Measurements from ENCODE around the gene PRPF31.

Gene PRPF31

DNA sequence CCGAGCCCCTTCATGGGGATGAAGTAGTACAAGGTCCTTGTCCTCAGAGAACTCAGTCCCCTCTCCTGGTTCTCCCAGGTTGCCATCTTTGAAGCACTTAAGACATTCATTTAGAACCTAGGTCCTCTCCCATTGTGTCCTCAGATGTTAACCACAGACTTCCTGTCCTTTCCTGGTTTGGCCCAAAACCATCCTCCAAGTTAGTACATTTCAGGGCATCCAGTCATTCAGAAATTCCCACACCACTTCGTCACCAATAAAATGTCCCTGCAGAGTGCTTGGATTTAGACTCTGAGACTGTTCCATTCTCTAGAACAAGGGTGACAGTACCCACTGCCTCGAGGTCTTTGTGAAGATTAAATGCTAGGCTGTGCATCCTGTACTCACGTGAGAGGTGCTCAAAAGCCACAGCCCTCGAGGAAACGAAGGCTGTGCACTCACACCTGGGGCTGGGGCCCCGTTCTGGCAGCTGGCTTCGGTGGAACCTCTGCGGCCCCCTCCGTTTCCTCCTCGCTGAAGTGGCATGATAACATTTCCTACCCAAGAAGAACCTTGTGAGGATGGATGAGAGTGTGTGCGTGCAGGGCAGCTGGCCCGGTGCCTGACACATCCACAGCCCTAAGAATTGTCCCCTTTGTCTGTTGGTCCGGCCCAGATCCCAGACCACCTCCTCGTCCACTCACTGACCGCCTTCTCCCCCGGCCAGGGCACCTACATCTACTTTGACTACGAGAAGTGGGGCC, 39.2 kb downstream of the PRPF31 start:
- no peak overlapping the region for H3K27ac ChIP-seq (ENCODE audit: low read length)
- no peak overlapping the region for H3K4me2 ChIP-seq (ENCODE audit: insufficient read depth, low read length)
- H3K9ac ChIP-seq (ENCODE audit: low read depth, low read length), result no peak overlapping the region
- peaks cover 85% of the 10 kb centered on the region for H3K36me3 ChIP-seq (ENCODE audit: insufficient read depth, low read length)
- peaks cover 58% of the 10 kb centered on the region for H4K20me1 ChIP-seq (ENCODE audit: insufficient read depth, low read length)
- H3K4me1 ChIP-seq (ENCODE audit: insufficient read depth, low read length), result peaks cover 26% of the 10 kb centered on the region
- H3K27me3 ChIP-seq (ENCODE audit: insufficient read depth, low read length, poor library complexity), result no peaks in the 10 kb centered on the region
- no peak for ATAC-seq (ENCODE audit: insufficient read depth, low read depth)
- H3K79me2 ChIP-seq (ENCODE audit: insufficient read depth, low read length), result peaks cover 29% of the 10 kb centered on the region
- TF ChIP-seq, protein P1, sequence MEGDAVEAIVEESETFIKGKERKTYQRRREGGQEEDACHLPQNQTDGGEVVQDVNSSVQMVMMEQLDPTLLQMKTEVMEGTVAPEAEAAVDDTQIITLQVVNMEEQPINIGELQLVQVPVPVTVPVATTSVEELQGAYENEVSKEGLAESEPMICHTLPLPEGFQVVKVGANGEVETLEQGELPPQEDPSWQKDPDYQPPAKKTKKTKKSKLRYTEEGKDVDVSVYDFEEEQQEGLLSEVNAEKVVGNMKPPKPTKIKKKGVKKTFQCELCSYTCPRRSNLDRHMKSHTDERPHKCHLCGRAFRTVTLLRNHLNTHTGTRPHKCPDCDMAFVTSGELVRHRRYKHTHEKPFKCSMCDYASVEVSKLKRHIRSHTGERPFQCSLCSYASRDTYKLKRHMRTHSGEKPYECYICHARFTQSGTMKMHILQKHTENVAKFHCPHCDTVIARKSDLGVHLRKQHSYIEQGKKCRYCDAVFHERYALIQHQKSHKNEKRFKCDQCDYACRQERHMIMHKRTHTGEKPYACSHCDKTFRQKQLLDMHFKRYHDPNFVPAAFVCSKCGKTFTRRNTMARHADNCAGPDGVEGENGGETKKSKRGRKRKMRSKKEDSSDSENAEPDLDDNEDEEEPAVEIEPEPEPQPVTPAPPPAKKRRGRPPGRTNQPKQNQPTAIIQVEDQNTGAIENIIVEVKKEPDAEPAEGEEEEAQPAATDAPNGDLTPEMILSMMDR (IDR thresholded peaks at IDR 0.05; ENCODE audit: borderline replicate concordance, extremely low read depth, low read length, poor library complexity, severe bottlenecking), result no peak
- TF ChIP-seq EZH2 (IDR thresholded peaks at IDR 0.05; ENCODE audit: borderline replicate concordance, low read depth, low read length, severe bottlenecking), result no peak
- peak; percentile 30 for DNase-seq
- H3K9me3 ChIP-seq (ENCODE audit: insufficient read depth, low read length, severe bottlenecking), result no peaks in the 10 kb centered on the region
- H2AFZ ChIP-seq (ENCODE audit: low read depth, low read length), result no peak overlapping the region
- H3K4me3 ChIP-seq (ENCODE audit: low read depth in 1 of 2, low read length in 2 of 2), result no peak overlapping the region

DNA sequence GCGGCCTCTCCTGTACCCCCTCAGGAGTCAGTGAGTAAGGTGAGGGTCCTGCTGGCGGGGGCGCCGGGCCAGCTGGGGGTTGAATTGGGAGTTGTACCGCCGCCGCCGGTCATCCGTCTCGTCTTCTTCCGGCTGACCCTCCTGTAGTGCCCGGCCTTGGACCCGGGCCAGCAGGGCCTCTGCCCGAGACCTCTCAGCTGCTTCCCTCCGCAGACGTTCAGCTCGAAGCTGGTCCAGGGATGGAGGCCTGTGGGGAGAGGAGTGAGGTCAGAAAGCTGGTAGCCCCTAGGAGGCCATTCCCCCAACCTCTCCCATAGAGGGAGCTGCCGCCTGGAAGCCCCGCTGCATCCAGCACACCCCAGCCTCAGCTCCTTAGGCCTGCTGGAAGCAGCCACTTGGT, 40.1 kb downstream of the PRPF31 start:
- Histone ChIP-seq H3K79me2 (ENCODE audit: insufficient read depth, low read length) (peaks cover 36% of the 10 kb centered on the region), H2AFZ (ENCODE audit: low read depth, low read length) (no peak overlapping the region), H3K4me3 (ENCODE audit: low read depth in 1 of 2, low read length in 2 of 2) (no peak overlapping the region), H3K4me2 (ENCODE audit: insufficient read depth, low read length) (no peak overlapping the region), H3K4me1 (ENCODE audit: insufficient read depth, low read length) (peaks cover 33% of the 10 kb centered on the region), H4K20me1 (ENCODE audit: insufficient read depth, low read length) (peaks cover 58% of the 10 kb centered on the region), H3K36me3 (ENCODE audit: insufficient read depth, low read length) (peaks cover 77% of the 10 kb centered on the region), H3K9me3 (ENCODE audit: insufficient read depth, low read length, severe bottlenecking) (no peaks in the 10 kb centered on the region), H3K27me3 (ENCODE audit: insufficient read depth, low read length, poor library complexity) (no peaks in the 10 kb centered on the region), H3K9ac (ENCODE audit: low read depth, low read length) (no peak overlapping the region), H3K27ac (ENCODE audit: low read length) (no peak overlapping the region)
- ATAC-seq (ENCODE audit: insufficient read depth, low read depth), result no peak
- TF ChIP-seq, protein P1 (IDR thresholded peaks at IDR 0.05; ENCODE audit: borderline replicate concordance, extremely low read depth, low read length, poor library complexity, severe bottlenecking), result no peak
- no peak for TF ChIP-seq EZH2 (IDR thresholded peaks at IDR 0.05; ENCODE audit: borderline replicate concordance, low read depth, low read length, severe bottlenecking)
- no peak for DNase-seq

DNA sequence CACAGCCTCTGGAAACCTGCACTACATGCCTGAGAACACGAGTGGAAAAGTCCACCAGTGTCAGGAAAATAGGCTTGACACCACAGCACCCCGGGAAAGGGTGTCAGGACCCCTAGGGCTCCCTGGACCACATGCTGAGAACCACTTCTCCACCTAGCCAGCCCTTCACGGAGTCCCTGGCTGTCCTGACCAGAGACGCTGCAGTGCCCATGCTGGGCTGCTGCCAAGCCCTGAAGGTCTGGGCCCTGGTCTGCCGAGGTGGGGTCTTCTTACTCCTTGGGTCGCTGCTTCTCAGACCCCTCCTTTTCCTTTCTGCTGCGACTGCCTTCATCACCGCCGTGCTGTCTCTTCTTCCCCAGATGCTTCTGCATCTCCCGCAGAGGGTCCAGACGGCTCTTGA, 40.9 kb downstream of the PRPF31 start:
- Histone ChIP-seq H3K79me2 (ENCODE audit: insufficient read depth, low read length) (peaks cover 42% of the 10 kb centered on the region), H3K36me3 (ENCODE audit: insufficient read depth, low read length) (peaks cover 70% of the 10 kb centered on the region)

More for the DNA sequence above, 40.9 kb downstream of the PRPF31 start:
- no peak for TF ChIP-seq EZH2 (IDR thresholded peaks at IDR 0.05; ENCODE audit: borderline replicate concordance, low read depth, low read length, severe bottlenecking)
- TF ChIP-seq, protein P1 (IDR thresholded peaks at IDR 0.05; ENCODE audit: borderline replicate concordance, extremely low read depth, low read length, poor library complexity, severe bottlenecking), result no peak
- ATAC-seq (ENCODE audit: insufficient read depth, low read depth) (no peak), DNase-seq (no peak)
- Histone ChIP-seq H3K4me1 (ENCODE audit: insufficient read depth, low read length) (peaks cover 41% of the 10 kb centered on the region), H3K9ac (ENCODE audit: low read depth, low read length) (no peak overlapping the region), H4K20me1 (ENCODE audit: insufficient read depth, low read length) (peaks cover 58% of the 10 kb centered on the region), H3K4me2 (ENCODE audit: insufficient read depth, low read length) (no peak overlapping the region), H3K4me3 (ENCODE audit: low read depth in 1 of 2, low read length in 2 of 2) (no peak overlapping the region), H2AFZ (ENCODE audit: low read depth, low read length) (no peak overlapping the region), H3K27me3 (ENCODE audit: insufficient read depth, low read length, poor library complexity) (no peaks in the 10 kb centered on the region), H3K27ac (ENCODE audit: low read length) (no peak overlapping the region), H3K9me3 (ENCODE audit: insufficient read depth, low read length, severe bottlenecking) (no peaks in the 10 kb centered on the region)
